Hepatocyte (in vitro differentiated cells): ENCODE results near the gene TMEM117.

Source experiments
- CTCF ChIP-seq: fragments of 200-600 bp; sonication (generic); IDR thresholded peaks from 2 replicates; pipeline ENCODE4 v1.5.1; 2016; ENCODE audit warnings: antibody characterized with exemption, mild to moderate bottlenecking; ENCODE audit not compliant: poor library complexity
- EZH2 ChIP-seq: fragments of 200-600 bp; sonication (generic); IDR thresholded peaks from 2 replicates; pipeline ENCODE4 v1.6.1; 2016; ENCODE audit warnings: antibody characterized with exemption, mild to moderate bottlenecking, borderline replicate concordance

GRCh38 chr12:44381341-44381740 is 545.5 kb downstream of the TMEM117 start:
- TF ChIP-seq CTCF (no peak), EZH2 (no peak)
